HepG2 (cell line): Measurements from ENCODE around the gene PIGL. TPM values are rescaled to one million over a fixed set of nuclear protein-coding genes. Genes with fewer than 3 reads are reported as not detected.
A peak's percentile ranks its signal among the peaks of the same experiment; 100 is the strongest.

Source experiments
- CBX5 ChIP-seq: sonication (generic); formaldehyde crosslinking; IDR thresholded peaks from 2 replicates; pipeline ENCODE4 v1.4.0; 2020; ENCODE audit warnings: missing genetic modification reagents, borderline replicate concordance
- CSRNP2 ChIP-seq: sonication (generic); formaldehyde crosslinking; conservative IDR thresholded peaks from 2 replicates; pipeline ENCODE4 v1.8.0; 2022; ENCODE audit warnings: low read depth, missing genetic modification reagents
- HNF4G ChIP-seq, 2 experiments: sonication (generic) in 1 of 2; formaldehyde crosslinking in 1 of 2; IDR thresholded peaks; 2 replicates each; pipeline versions ENCODE4 v1.4.0 to v1.6.1; 2011 to 2020; ENCODE audit warnings: borderline replicate concordance in 2 of 2, low read depth in 2 of 2, mild to moderate bottlenecking in 2 of 2, low read length in 1 of 2, missing genetic modification reagents in 1 of 2, moderate library complexity in 1 of 2
- MAX ChIP-seq: IDR thresholded peaks from 2 replicates; pipeline ENCODE4 v1.6.1; 2012; ENCODE audit warnings: inconsistent platforms
- MEIS1 ChIP-seq: sonication (generic); formaldehyde crosslinking; IDR thresholded peaks from 2 replicates; pipeline ENCODE4 v1.9.0; 2021; ENCODE audit warnings: mild to moderate bottlenecking, missing genetic modification reagents, moderate library complexity, borderline replicate concordance
- NR2C2 ChIP-seq: sonication (generic); formaldehyde crosslinking; IDR thresholded peaks from 2 replicates; pipeline ENCODE4 v1.4.0; 2020; ENCODE audit warnings: missing genetic modification reagents, mild to moderate bottlenecking, moderate library complexity, borderline replicate concordance
- NR2F6 ChIP-seq, 2 experiments: IDR thresholded peaks; 2 replicates each; pipeline ENCODE4 v1.6.1; 2016; ENCODE audit warnings: antibody characterized with exemption in 1 of 2, mild to moderate bottlenecking in 1 of 2
- NRL ChIP-seq: sonication (generic); formaldehyde crosslinking; IDR thresholded peaks from 2 replicates; pipeline ENCODE4 v1.5.0; 2020; ENCODE audit warnings: missing genetic modification reagents, mild to moderate bottlenecking, moderate library complexity, borderline replicate concordance
- RFXANK ChIP-seq: IDR thresholded peaks from 2 replicates; pipeline ENCODE4 v1.6.1; 2016
- SUZ12 ChIP-seq: fragments of 150-350 bp; IDR thresholded peaks from 2 replicates; pipeline ENCODE4 v1.6.1; 2014; ENCODE audit warnings: low read depth, low read length
- ZBTB42 ChIP-seq: sonication (generic); formaldehyde crosslinking; IDR thresholded peaks from 2 replicates; pipeline ENCODE4 v1.5.0; 2020; ENCODE audit warnings: mild to moderate bottlenecking, missing genetic modification reagents
- ZNF280D ChIP-seq: sonication (generic); formaldehyde crosslinking; IDR thresholded peaks from 2 replicates; pipeline ENCODE4 v1.5.1; 2020; ENCODE audit warnings: mild to moderate bottlenecking, missing genetic modification reagents
- ZNF556 ChIP-seq: sonication (generic); formaldehyde crosslinking; IDR thresholded peaks from 2 replicates; pipeline ENCODE4 v1.4.0; 2020; ENCODE audit warnings: mild to moderate bottlenecking, missing genetic modification reagents, borderline replicate concordance
- ZNF674 ChIP-seq: sonication (generic); formaldehyde crosslinking; IDR thresholded peaks from 2 replicates; pipeline ENCODE4 v1.5.0; 2020; ENCODE audit warnings: low read depth, mild to moderate bottlenecking, missing genetic modification reagents
- polyA plus RNA-seq, 8 experiments: library from polyadenylated mRNA; depleted of rRNA in 3 of 8; stranded (reverse) in 7 of 8; unstranded in 1 of 8; fragments of >200 nt; fragmentation: Illumina TruSeq in 4 of 8; extraction: Trizol in 4 of 8; gene quantifications; 2 replicates each; pipeline versions ENCODE4 v1.2.1 to v1.2.3, GENCODE V29; 2011 to 2016; ENCODE audit warnings: low read depth in 4 of 8, missing spikeins in 1 of 8, mixed read lengths in 1 of 8; ENCODE audit not compliant: insufficient read depth in 1 of 8
- total RNA-seq, 5 experiments: library from RNA; depleted of rRNA; stranded (reverse); fragments of >200 nt; fragmentation: Illumina TruSeq; extraction: Trizol; gene quantifications; 2 replicates each; pipeline ENCODE4 v1.2.3, GENCODE V29; 2016; ENCODE audit warnings: low read depth in 1 of 5
- TF ChIP-seq, protein P1 (sequence below): sonication (generic); formaldehyde crosslinking; IDR thresholded peaks from one replicate; pipeline ENCODE4 v1.5.1; 2020; ENCODE audit warnings: mild to moderate bottlenecking, missing genetic modification reagents; ENCODE audit errors: not compliant biosample characterization

PIGL gene
- total and polyA plus RNA-seq, 2 of the 13 experiments (the other 11 are each of a cell fraction or from before 2014, with no cell fraction given) = 28.5 to 63.8 TPM

GRCh38 chr17:16217002-16217635, at the start of gene PIGL (continued):
- TF ChIP-seq ZNF280D (CRISPR knock-in tag) (peak; percentile 85; the same call in 1 of the 2 replicates), ZNF556 (no peak; the same call in 1 of the 2 replicates), CBX5 (peak; percentile 96), ZBTB42 (CRISPR knock-in tag) (peak; percentile 83; the same call in 1 of the 2 replicates), MEIS1 (CRISPR knock-in tag) (no peak), MAX (peak; percentile 90), HNF4G (IDR thresholded peaks at IDR 0.05; ENCODE audit: borderline replicate concordance, low read depth, low read length) (peak; percentile 52; the same call in 1 of the 2 replicates), HNF4G (CRISPR knock-in tag; IDR thresholded peaks at IDR 0.05; ENCODE audit: borderline replicate concordance, low read depth) (peak; percentile 44; the same call in 1 of the 2 replicates), CSRNP2 (CRISPR knock-in tag) (no peak), NR2C2 (CRISPR knock-in tag) (peak; percentile 97), NRL (CRISPR knock-in tag) (peak; percentile 60; the same call in 1 of the 2 replicates), SUZ12 (no peak), NR2F6 (IDR thresholded peaks at IDR 0.05) (peak; percentile 25; the same call in 1 of the 2 replicates), NR2F6 (CRISPR knock-in tag; IDR thresholded peaks at IDR 0.05) (peak; percentile 67; the same call in 1 of the 2 replicates), RFXANK (CRISPR knock-in tag) (peak; percentile 48), ZNF674 (no peak)
- TF ChIP-seq, protein P1, sequence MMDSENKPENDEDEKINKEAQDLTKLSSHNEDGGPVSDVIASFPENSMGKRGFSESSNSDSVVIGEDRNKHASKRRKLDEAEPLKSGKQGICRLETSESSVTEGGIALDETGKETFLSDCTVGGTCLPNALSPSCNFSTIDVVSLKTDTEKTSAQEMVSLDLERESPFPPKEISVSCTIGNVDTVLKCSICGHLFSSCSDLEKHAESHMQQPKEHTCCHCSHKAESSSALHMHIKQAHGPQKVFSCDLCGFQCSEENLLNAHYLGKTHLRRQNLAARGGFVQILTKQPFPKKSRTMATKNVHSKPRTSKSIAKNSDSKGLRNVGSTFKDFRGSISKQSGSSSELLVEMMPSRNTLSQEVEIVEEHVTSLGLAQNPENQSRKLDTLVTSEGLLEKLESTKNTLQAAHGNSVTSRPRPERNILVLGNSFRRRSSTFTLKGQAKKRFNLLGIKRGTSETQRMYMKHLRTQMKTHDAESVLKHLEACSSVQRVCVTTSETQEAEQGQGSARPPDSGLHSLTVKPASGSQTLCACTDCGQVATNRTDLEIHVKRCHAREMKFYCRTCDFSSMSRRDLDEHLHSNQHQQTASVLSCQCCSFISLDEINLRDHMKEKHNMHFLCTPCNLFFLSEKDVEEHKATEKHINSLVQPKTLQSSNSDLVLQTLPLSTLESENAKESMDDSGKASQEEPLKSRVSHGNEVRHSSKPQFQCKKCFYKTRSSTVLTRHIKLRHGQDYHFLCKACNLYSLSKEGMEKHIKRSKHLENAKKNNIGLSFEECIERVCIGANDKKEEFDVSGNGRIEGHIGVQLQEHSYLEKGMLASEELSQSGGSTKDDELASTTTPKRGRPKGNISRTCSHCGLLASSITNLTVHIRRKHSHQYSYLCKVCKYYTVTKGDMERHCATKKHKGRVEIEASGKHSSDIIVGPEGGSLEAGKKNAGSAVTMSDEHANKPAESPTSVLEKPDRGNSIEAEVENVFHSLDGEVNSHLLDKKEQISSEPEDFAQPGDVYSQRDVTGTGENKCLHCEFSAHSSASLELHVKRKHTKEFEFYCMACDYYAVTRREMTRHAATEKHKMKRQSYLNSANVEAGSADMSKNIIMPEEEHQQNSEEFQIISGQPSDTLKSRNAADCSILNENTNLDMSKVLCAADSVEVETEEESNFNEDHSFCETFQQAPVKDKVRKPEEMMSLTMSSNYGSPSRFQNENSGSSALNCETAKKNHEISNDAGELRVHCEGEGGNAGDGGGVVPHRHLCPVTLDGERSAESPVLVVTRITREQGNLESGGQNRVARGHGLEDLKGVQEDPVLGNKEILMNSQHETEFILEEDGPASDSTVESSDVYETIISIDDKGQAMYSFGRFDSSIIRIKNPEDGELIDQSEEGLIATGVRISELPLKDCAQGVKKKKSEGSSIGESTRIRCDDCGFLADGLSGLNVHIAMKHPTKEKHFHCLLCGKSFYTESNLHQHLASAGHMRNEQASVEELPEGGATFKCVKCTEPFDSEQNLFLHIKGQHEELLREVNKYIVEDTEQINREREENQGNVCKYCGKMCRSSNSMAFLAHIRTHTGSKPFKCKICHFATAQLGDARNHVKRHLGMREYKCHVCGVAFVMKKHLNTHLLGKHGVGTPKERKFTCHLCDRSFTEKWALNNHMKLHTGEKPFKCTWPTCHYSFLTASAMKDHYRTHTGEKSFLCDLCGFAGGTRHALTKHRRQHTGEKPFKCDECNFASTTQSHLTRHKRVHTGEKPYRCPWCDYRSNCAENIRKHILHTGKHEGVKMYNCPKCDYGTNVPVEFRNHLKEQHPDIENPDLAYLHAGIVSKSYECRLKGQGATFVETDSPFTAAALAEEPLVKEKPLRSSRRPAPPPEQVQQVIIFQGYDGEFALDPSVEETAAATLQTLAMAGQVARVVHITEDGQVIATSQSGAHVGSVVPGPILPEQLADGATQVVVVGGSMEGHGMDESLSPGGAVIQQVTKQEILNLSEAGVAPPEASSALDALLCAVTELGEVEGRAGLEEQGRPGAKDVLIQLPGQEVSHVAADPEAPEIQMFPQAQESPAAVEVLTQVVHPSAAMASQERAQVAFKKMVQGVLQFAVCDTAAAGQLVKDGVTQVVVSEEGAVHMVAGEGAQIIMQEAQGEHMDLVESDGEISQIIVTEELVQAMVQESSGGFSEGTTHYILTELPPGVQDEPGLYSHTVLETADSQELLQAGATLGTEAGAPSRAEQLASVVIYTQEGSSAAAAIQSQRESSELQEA (CRISPR knock-in tag) = peak; percentile 52
